GM23338 (cell line): ENCODE results near the gene TMEM256. TPM values are rescaled to one million over a fixed set of nuclear protein-coding genes. Genes with fewer than 3 reads are reported as not detected.

ENCODE experiments used
- ATAC-seq: fragments of 200-7000 bp; cut with Tn5 transposase; 3 replicates; pipeline ENCODE4 v1.9.1; 2020
- DNase-seq: peaks from one replicate; pipeline ENCODE4 v3.0.0-alpha.2; 2015; ENCODE audit warnings: low spot score
- H2AFZ ChIP-seq: fragments of 200-600 bp; sonication (generic); 2 replicates; pipeline ENCODE4 v1.8.0; 2016; ENCODE audit warnings: antibody characterized with exemption, mild to moderate bottlenecking, moderate library complexity
- H3F3A ChIP-seq: fragments of 200-600 bp; sonication (generic); replicated peaks from 2 replicates; pipeline ENCODE4 v1.8.0; 2017; ENCODE audit warnings: antibody characterized with exemption, mixed run types, low read depth
- H3K27ac ChIP-seq: fragments of 200-600 bp; sonication (generic); 2 replicates; pipeline ENCODE4 v1.6.1; 2016; ENCODE audit warnings: low read depth
- H3K27me3 ChIP-seq: fragments of 200-600 bp; sonication (generic); 2 replicates; pipeline ENCODE4 v1.8.0; 2016; ENCODE audit warnings: mild to moderate bottlenecking, mixed run types, moderate library complexity; ENCODE audit not compliant: insufficient read depth
- H3K36me3 ChIP-seq: fragments of 200-600 bp; sonication (generic); 2 replicates; pipeline ENCODE4 v1.8.0; 2016; ENCODE audit warnings: mild to moderate bottlenecking; ENCODE audit not compliant: insufficient read depth
- H3K4me1 ChIP-seq: fragments of 200-600 bp; sonication (generic); 2 replicates; pipeline ENCODE4 v1.8.0; 2016; ENCODE audit warnings: mild to moderate bottlenecking, moderate library complexity; ENCODE audit not compliant: insufficient read depth
- H3K4me2 ChIP-seq: fragments of 200-600 bp; sonication (generic); 2 replicates; pipeline ENCODE4 v1.7.1; 2017; ENCODE audit warnings: mixed run types
- H3K4me3 ChIP-seq: fragments of 200-600 bp; sonication (generic); 2 replicates; pipeline ENCODE4 v1.6.1; 2016; ENCODE audit warnings: mixed run types
- H3K79me2 ChIP-seq: fragments of 200-600 bp; sonication (generic); replicated peaks from 2 replicates; pipeline ENCODE4 v1.8.0; 2017; ENCODE audit warnings: mild to moderate bottlenecking; ENCODE audit not compliant: insufficient read depth
- H3K9me2 ChIP-seq: fragments of 200-600 bp; sonication (generic); 2 replicates; pipeline ENCODE4 v1.8.0; 2017; ENCODE audit not compliant: insufficient read depth
- H4K20me1 ChIP-seq: fragments of 200-600 bp; sonication (generic); replicated peaks from 2 replicates; pipeline ENCODE4 v1.8.0; 2017; ENCODE audit warnings: mild to moderate bottlenecking; ENCODE audit not compliant: insufficient read depth
- H3K27ac Mint-ChIP-seq: 2 replicates; pipeline ENCODE4 v1.8.0; 2020; ENCODE audit warnings: inconsistent platforms, mild to moderate bottlenecking, moderate library complexity, mixed read lengths
- H3K27me3 Mint-ChIP-seq: 3 replicates; pipeline ENCODE4 v1.8.0; 2022; ENCODE audit warnings: low read depth, mild to moderate bottlenecking, moderate library complexity, mixed read lengths, inconsistent platforms; ENCODE audit not compliant: insufficient read depth, poor library complexity
- H3K36me3 Mint-ChIP-seq: 3 replicates; pipeline ENCODE4 v1.8.0; 2021; ENCODE audit warnings: low read depth, mild to moderate bottlenecking, inconsistent platforms, moderate library complexity, mixed read lengths
- H3K4me1 Mint-ChIP-seq: 3 replicates; pipeline ENCODE4 v1.8.0; 2020; ENCODE audit warnings: mild to moderate bottlenecking, inconsistent platforms, mixed read lengths
- H3K4me3 Mint-ChIP-seq: 3 replicates; pipeline ENCODE4 v1.8.0; 2021; ENCODE audit warnings: moderate library complexity, mild to moderate bottlenecking, inconsistent platforms, mixed read lengths
- H3K9me3 Mint-ChIP-seq: 3 replicates; pipeline ENCODE4 v1.8.0; 2020; ENCODE audit warnings: moderate library complexity, mild to moderate bottlenecking, inconsistent platforms, mixed read lengths
- CREB1 ChIP-seq: fragments of 250-450 bp; sonication (Bioruptor Pico); IDR thresholded peaks from 2 replicates; pipeline ENCODE4 v1.5.0; 2020; ENCODE audit warnings: low read depth, mild to moderate bottlenecking, moderate library complexity
- POLR2AphosphoS5 ChIP-seq: IDR thresholded peaks from 2 replicates; pipeline ENCODE4 v1.6.1; 2016; ENCODE audit warnings: antibody characterized with exemption, low read depth
- REST ChIP-seq: IDR thresholded peaks from one replicate; pipeline ENCODE4 v1.6.1; 2018; ENCODE audit warnings: antibody characterized with exemption; ENCODE audit not compliant: unreplicated experiment
- ZNF462 ChIP-seq: fragments of 250-450 bp; sonication (Bioruptor Pico); IDR thresholded peaks from 2 replicates; pipeline ENCODE4 v1.5.0; 2020; ENCODE audit warnings: mild to moderate bottlenecking, moderate library complexity
- polyA plus RNA-seq: library from polyadenylated mRNA; unstranded; fragments of >200 nt; fragmentation: Nextera tagmentation; extraction: Ambion mirVana; gene quantifications from 2 replicates; pipeline ENCODE4 v1.2.1, GENCODE V29; 2016
- total RNA-seq: library from RNA; depleted of rRNA; stranded (reverse); fragments of >200 nt; shearing (Covaris generic); gene quantifications from 2 replicates; pipeline ENCODE4 v1.2.3, GENCODE V29; 2014

TMEM256 gene
- total and polyA plus RNA-seq, 2 experiments from 2014 or later: 127 to 197 TPM

- H3K4me3 ChIP-seq: peak overlapping the region; percentile 74
- Mint-ChIP-seq H3K9me3 (peaks cover 6% of the 10 kb centered on the region), H3K27ac (no peak overlapping the region), H3K27me3 (peaks cover 40% of the 10 kb centered on the region), H3K36me3 (peaks cover 7% of the 10 kb centered on the region; the same call in 2 of the 3 replicates), H3K4me3 (peak overlapping the region; percentile 66; the same call in 2 of the 3 replicates), H3K4me1 (peaks cover 21% of the 10 kb centered on the region)
- H4K20me1 ChIP-seq: no peaks in the 10 kb centered on the region; the same call in 1 of the 2 replicates
- TF ChIP-seq POLR2AphosphoS5: peak; percentile 76
- TF ChIP-seq CREB1 (CRISPR knock-in tag): peak; percentile 88
- peak; percentile 9 for TF ChIP-seq REST
- TF ChIP-seq ZNF462 (CRISPR knock-in tag): no peak
- peaks cover 17% of the 10 kb centered on the region for H3K4me1 ChIP-seq
- H3K27ac ChIP-seq: no peak overlapping the region
- no peaks in the 10 kb centered on the region; the same call in 1 of the 2 replicates for H3K36me3 ChIP-seq
- H3K27me3 ChIP-seq: peaks cover 42% of the 10 kb centered on the region
- H3K9me2 ChIP-seq: no peaks in the 10 kb centered on the region
- peak overlapping the region; percentile 81; the same call in 1 of the 2 replicates for H2AFZ ChIP-seq
- no peaks in the 10 kb centered on the region for H3K79me2 ChIP-seq
- H3K4me2 ChIP-seq: peak overlapping the region; percentile 95
- H3F3A ChIP-seq: peaks cover 20% of the 10 kb centered on the region; the same call in 1 of the 2 replicates
- ATAC-seq (peak; percentile 88), DNase-seq (peak; percentile 91)
Observed at GRCh38 chr17:7383742-7384488, 20.0 kb downstream of the TMEM256 start.
